Esophagus mucosa (tissue), 1 donor: ENCODE results near the gene FBXL13. TPM values are rescaled to one million over a fixed set of nuclear protein-coding genes. Genes with fewer than 3 reads are reported as not detected.
"Not testable (repeated sequence)": the region's sequence is repeated elsewhere in the genome, so short reads cannot be mapped to it uniquely, and the experiment has no call there.

Experiments
- ATAC-seq: fragments of 200-7000 bp; cut with Tn5 transposase; one replicate; pipeline ENCODE4 v1.9.1; 2020
- total RNA-seq: library from RNA; stranded (reverse); gene quantifications from one replicate; pipeline ENCODE4 v1.2.4, GENCODE V29; 2023
- donor health status: DM: yes; HTN: yes; CAD: no.

Gene FBXL13
- total RNA-seq, 1 donor from 2014 or later = 0.36 TPM

- ATAC-seq = no peak
Measured at GRCh38 chr7:102843850-102844249, 230.7 kb downstream of the FBXL13 start.

GRCh38 chr7:102842284-102842683 is 232.3 kb downstream of the FBXL13 start:
- ATAC-seq = peak; percentile 44

DNA sequence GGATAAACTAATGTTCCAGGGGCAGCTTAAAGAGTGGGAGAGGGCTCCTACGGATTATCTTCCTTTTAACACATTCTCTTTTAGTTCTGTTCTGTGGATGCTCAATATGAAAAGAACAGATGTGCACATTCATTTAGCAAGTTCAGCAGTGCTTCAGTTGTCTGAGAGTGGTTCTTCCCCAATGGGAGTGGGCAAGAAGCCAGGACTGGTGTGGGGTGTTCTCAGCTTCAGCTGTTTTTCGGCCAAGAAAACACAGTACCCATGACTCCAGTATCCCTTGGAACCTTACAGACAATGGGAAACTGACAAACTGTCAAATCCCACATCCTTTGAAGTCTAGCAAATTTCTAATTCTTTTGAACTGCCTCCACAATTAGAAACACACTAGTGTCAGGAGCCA is 233.3 kb downstream of the FBXL13 start:
- no peak for ATAC-seq

GRCh38 chr7:102840404-102840803 is 234.2 kb downstream of the FBXL13 start:
- no peak for ATAC-seq

DNA sequence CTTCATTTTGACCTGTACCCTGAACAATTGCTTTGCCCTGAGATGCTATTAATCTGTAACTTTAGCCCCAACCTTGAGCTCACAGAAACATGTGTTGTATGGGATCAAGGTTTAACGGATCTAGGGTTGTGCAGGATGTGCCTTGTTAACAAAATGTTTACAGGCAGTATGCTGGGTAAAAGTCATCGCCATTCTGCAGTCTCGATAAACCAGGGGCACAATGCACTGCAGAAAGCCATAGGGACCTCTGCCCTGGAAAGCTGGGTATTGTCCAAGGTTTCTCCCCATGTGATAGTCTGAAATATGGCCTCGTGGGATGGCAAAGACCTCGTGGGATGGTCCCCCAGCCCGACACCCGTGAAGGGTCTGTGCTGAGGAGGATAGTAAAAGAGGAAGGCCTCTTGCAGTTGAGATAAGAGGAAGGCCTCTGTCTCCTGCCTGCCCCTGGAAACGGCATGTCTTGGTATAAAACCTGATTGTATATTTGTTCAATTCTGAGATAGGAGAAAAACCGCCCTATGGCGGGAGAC is 236.0 kb downstream of the FBXL13 start:
- not testable (repeated sequence) for ATAC-seq

DNA sequence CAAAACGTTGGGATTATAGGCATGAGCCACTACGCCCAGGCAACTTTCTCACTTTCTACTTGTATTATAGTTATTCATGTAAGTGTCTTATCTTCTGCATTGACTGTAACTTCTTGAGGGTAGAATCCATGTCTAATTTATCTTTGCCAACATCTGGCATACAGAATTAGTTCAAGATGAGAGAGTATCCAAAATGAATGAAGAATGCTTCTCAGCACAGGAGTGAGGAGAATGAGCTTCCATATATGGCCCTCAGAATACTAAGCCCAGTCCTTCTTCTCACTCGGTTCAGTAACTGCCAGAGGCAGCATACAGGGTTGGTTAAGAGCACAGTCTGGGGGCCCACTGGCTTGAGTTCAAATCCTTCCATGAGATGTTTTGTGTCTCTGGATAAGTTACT is 236.8 kb downstream of the FBXL13 start:
- ATAC-seq = no peak

DNA sequence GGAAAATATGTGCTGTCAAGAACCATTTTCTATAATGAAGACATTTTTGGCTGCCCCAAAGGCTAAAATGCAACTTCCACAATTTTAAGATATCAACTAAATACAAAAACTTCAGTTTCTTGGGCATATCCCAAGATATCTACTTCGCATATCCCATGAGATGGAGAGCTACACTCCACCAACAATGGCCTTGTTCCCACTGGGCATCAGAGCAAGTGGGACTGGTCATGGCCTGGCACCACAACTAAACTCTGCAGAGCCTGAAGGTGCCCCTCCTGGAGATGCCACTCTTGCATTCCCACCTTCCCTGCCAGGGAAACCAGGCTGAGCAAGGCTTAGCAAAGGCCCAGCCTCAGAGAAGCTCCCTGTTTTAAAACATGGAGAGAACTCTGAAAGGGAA is 237.6 kb downstream of the FBXL13 start:
- no peak for ATAC-seq

GRCh38 chr7:102836191-102836919 is 238.2 kb downstream of the FBXL13 start:
- ATAC-seq = peak; percentile 79

DNA sequence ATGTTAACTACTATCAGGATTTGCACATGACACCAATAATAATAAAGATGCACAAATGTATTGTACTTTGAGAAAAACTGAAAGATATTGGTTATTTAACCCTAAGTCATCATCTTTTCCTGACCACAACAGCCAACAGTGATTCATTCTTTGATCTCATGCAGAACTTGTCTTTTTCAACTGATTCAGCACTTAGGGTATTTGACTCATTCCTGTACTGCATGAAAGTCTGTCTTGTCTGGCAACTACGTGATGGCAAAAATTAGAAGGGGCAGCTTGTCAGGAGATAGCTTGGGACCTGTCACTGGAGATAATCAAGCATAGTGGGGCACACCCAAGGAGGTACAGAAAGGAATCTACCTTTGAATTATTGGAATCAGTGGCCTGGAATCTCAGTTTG is 239.6 kb downstream of the FBXL13 start:
- peak; percentile 79 for ATAC-seq

DNA sequence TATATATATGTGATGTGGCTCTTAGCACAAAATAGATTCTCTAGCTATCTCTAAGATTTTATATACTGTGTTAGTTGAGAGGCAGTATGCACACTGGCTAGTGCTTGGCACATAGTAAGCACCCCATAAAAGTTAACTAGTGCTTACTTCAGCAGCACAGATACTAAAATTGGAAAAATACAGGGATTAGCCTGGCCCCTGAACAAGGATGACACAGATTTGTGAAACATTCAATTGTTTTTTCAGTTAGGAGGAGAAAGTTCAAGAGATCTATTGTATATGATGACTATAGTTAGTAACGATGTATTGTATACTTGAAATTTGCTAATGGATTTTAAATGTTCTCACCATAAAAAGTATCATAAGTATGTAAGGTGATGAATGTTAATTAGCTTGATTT is 240.1 kb downstream of the FBXL13 start:
- ATAC-seq = no peak

- no peak for ATAC-seq
Measured at GRCh38 chr7:102833343-102833742, 241.3 kb downstream of the FBXL13 start.

DNA sequence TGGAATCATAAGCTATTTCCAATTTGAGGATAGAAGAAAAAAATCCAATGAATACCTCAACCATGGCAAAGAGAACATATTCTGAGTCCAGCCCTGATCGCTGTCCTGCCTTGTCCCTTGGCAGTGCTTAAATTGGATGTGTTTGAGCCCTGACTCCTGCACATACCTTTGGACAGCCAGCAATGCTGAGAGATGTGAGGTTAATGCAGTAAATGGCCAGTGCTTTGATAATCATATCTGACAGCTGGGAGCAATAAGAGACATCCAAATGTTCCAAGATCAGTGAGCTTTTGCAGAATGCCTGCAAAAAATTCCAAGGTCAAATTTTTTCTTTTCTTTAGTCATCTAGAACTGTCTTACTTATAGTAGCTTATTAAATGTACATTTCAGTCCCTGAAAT is 241.9 kb downstream of the FBXL13 start:
- no peak for ATAC-seq

- ATAC-seq = no peak
Measured at GRCh38 chr7:102830197-102830596, 244.4 kb downstream of the FBXL13 start.

DNA sequence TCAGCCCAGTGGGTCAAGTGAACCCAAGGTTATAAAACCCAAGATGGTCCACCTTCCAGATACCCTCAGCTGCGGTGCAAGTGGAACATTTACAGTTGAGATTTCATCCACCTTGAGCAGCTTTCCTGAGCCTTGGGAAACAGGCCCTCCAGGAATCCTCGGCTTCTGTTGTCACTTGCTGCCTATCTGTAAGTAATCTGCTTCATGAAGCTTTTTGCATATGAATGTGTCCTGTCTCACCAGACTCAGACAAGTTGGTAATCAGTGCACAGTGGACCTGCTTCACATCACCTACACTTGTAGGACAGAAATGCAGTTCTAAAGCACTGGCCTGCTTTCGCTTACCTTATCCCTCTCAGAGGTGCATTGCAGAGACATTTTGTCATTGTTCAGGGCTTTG is 245.5 kb downstream of the FBXL13 start:
- no peak for ATAC-seq

GRCh38 chr7:102828286-102828685 is 246.3 kb downstream of the FBXL13 start:
- ATAC-seq = no peak

DNA sequence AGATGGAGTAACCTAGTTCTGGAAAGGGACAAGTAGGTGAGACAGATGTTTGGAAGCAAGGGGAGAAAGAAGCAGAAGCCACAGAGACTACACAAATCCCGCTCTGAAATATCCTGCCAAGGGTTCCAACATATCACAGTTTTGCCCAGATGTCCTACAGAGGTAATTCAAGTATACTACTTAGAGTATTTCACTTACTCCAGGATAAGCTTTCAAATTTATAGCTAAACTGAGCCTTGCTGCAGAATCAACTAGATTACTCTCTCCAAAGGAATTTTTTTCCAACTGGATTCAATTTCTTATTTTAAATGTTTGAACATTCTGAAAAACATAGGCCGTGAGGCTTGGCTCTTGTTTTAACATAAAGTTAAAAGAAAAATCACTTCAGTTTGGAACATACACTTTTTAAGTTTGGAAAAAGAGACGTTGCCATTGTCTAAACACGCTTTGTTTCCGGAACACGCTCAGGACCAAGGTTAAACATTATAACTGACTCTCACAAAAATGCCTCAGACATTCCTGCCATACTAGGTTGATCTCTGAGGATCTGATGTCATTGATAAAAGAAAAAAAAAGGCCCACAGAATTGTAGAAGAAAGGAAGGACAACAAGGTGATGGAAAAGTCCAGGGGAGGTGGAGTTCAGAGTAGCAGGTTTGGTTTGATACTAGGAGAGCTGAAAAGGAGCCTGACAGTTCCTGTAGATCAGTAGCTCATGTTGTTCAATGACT is 251.0 kb downstream of the FBXL13 start:
- no peak for ATAC-seq

DNA sequence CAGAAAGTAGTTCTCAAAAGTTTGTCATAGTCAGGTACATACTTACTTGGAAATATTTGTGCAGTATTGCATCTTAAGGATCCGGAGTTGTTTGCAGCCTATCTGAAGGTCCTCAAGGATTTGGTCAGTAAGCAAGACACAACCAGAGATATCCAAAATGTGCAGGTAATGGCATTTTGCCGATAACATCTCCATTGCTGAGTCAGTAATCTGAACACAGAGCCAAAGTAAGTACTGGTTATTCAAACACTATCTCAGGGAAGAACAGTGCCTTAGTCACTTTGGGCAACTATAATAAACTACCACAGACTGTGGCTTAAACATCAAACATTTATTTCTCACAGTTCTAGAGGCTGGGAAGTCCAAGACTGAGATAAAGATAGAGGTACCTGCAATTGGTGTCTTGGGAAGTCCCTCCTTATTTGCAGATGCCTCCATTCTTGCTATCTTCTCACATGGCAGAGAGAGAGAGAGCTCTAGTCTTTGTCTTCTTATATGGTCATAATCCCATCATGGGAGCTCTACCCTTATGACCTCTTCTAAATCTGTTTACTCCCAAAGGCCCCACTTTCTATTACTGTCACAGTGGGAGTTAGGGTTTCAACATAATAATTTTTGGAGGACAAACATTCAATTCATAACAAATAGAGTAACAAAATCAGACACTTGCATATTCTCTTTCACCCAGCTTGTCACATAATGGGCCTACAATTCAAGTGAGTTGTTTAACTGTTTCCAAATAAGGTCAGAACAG is 252.4 kb downstream of the FBXL13 start:
- no peak for ATAC-seq

- no peak for ATAC-seq
Measured at GRCh38 chr7:102819151-102819550, 255.4 kb downstream of the FBXL13 start.

- no peak for ATAC-seq
Measured at GRCh38 chr7:102817616-102818573, 256.7 kb downstream of the FBXL13 start.

DNA sequence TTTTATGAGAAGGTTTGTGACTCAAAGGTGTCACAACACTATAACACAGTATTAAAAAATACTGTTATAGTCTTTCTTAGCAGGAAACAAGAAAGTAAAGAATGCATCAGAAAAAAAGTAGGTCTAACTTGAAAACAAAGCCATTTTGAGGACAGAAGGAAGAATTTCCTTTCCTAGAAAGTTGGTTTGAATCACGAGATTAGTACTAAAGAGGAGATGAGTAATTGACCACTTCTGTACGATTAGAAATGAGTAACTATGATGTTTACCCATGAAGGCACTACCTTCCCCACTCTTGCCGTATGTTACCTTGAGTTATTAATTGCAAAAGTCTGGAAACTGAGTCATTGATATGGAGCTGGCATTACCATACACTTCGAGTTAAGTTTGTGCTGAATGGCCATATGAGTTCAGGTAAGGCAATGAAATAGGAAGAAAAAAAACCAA is 260.5 kb downstream of the FBXL13 start:
- no peak for ATAC-seq

DNA sequence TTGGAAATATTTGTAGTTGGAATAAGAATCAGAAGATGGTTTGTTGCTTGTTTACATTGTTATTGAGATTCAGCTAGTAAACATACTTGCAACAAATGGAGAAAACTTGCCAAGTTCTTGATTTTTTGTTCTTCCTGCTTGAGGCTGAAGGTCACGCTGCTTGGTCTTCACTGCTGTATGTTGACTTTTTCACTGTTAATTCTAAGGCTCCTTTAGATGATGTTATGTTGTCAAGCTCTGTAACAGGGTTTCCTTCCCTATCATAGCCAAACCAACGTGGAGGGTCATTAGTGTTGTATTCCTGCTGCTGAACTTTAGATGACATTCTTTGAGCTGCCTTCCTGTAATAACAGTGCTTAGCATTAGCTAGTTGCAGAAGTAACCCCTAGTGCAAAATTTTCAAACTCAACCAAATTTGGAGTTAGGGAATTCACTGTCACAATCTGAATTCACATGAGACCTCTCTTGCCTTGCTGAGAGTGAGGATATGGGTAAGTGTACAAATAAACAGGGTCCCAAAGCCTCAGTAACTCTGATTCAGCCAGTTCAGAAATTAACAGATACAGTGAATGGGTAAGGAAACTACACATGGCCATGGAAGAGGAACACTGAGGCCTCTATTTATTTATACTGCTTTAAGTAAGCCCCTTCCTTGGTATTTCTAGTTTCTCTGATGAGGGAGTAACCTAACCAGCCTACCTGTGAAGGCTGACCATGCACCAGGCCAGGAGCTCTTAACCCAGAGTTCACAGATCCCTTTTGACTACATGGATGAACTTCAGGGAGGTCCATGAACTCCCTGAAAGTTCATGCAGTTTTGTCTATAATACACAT is 261.2 kb downstream of the FBXL13 start:
- no peak for ATAC-seq
